Activated naive CD4-positive, alpha-beta T cell treated with anti-CD3 and anti-CD28 coated beads, Interleukin-2, amount 50 U/mL, for 72 hours (primary cell): Measurements from ENCODE around the gene MMEL1. TPM values are rescaled to one million over a fixed set of nuclear protein-coding genes. Genes with fewer than 3 reads are reported as not detected.

Source experiments
- ATAC-seq, 2 donors: fragments of 150-1000 bp; cut with Tn5 transposase; 2 replicates each; pipeline ENCODE4 v1.10.0; 2021; ENCODE audit warnings: mild to moderate bottlenecking in 2 of 2, moderate library complexity in 2 of 2
- DNase-seq, 2 donors: peaks; one replicate each; pipeline ENCODE4 v3.0.0; 2021 to 2022; ENCODE audit warnings: low spot score in 2 of 2
- H3K27ac Mint-ChIP-seq, 2 donors: one replicate each; pipeline ENCODE4 v1.8.0; 2022; ENCODE audit warnings: mild to moderate bottlenecking in 2 of 2, mixed read lengths in 2 of 2
- H3K36me3 Mint-ChIP-seq, 2 donors: one replicate each; pipeline ENCODE4 v1.8.0; 2022; ENCODE audit warnings: mixed read lengths in 2 of 2
- H3K9me3 Mint-ChIP-seq, 2 donors: one replicate each; pipeline ENCODE4 v1.8.0; 2022; ENCODE audit warnings: mixed read lengths in 2 of 2
- total RNA-seq, 2 donors: library from RNA; stranded (reverse); gene quantifications; one replicate each; pipeline ENCODE4 v1.2.3, GENCODE V29; 2022

MMEL1 gene
- total RNA-seq, 2 donors from 2014 or later, result 1.4 to 2.5 TPM

DNA sequence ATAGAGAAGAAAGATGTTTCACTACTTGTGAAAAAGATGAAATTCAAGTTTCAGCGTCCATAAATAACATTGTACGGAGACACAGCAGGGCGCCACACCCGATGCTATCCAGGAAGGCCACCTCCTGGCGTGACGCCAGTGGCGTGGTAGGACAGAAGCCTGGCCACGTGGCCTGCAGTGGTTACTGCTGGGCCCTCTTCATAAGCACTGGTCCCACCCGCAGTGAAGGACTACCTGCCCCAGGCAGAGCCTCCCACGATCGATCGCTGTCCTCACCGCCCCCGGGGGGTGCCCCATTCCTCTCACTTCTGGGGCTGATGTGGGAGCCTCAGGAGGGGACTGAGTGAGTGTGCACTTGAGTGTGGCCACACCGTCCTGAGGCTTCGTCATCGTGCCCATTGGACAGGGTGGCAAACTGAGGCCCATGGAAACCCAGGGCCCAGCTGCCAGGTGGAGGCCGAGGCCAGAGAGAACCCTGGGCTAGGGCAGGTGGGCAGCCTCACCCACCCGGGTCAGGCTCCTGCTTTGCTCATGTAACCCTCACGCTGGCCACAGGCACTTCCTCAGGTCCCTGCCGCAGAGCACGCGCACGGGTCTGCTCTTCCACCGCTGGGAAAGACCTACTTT, 91.1 kb downstream of the MMEL1 start:
- Mint-ChIP-seq H3K36me3 (no peaks in the 10 kb centered on the region), H3K27ac (no peak overlapping the region), H3K9me3 (no peaks in the 10 kb centered on the region)
- ATAC-seq, result no peak
- DNase-seq, result no peak

DNA sequence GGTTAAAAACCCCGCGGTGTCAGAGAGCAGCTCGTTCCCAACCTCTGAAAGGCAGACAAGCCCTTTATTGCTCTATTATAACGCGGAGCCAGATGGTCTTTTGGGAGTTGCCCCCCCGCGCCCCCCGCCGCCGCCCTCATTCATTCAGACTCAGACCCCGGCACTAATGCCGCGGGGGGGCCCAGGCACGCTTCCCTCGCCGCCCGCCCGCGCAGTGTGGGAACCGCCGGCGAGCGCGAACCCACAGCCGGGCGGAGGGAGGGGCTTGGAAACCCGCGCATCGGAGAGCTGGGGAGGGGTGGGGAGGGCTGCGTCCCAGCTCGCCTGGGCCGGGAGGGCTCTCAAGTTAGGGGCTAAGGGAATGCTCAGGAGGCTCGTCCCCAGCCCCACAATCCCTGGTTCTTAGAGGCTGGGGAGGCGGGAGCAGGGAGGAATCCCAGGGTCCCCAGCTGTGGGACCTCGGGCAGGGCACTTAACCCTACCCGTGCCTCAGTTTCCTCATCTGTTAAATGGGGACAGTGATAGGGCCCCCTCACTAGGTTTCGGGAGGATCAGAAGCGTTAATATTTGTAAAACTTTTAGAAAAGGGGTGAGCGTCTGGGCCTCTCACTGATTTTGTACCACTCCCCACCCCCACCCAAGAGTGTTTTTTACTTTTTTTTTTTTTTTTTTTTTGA, 91.9 kb downstream of the MMEL1 start:
- Mint-ChIP-seq H3K9me3 (no peaks in the 10 kb centered on the region), H3K27ac (no peak overlapping the region), H3K36me3 (no peaks in the 10 kb centered on the region)
- DNase-seq (no peak), ATAC-seq (no peak)

Other genes starting within 250 kb of the MMEL1 start
- 1 to 10 TPM; 2.0 to 5.7 TPM for gene MORN1, start 241.5 kb downstream of the MMEL1 start, total RNA-seq
- 100 to 1,000 TPM; 102 to 135 TPM for gene RER1, start 241.2 kb downstream of the MMEL1 start, total RNA-seq
- gene PEX10, start 220.5 kb downstream of the MMEL1 start, total RNA-seq, result 10 to 100 TPM in 1 of 2 donors, 1 to 10 TPM in 1; 4.7 to 17.0 TPM
- 1 to 10 TPM; 6.9 to 7.1 TPM for gene PLCH2, start 156.7 kb downstream of the MMEL1 start, total RNA-seq
- 10 to 100 TPM; 45.7 to 79.7 TPM for gene PANK4, start 106.4 kb downstream of the MMEL1 start, total RNA-seq
- gene HES5, start 102.8 kb downstream of the MMEL1 start, total RNA-seq, result under 1 TPM in 1 of 2 donors, not detected in 1; 0.19 TPM
- gene TNFRSF14, start 76.6 kb downstream of the MMEL1 start, total RNA-seq, result 100 to 1,000 TPM; 124 to 183 TPM
- 10 to 100 TPM; 34.7 to 38.8 TPM for gene PRXL2B, start 46.2 kb downstream of the MMEL1 start, total RNA-seq
- 1 to 10 TPM in 1 of 2 donors, under 1 TPM in 1; 0.80 to 1.3 TPM for gene TTC34, start 168.7 kb upstream of the MMEL1 start, total RNA-seq